CD4-positive, alpha-beta T cell treated with Interleukin-6 at 100 ng/mL for 8 hours (primary cell): ENCODE data around the gene MORN1.
A peak's percentile ranks its signal among the peaks of the same experiment; 100 is the strongest.

Source experiments
- DNase-seq: peaks from one replicate; pipeline ENCODE4 v3.0.0-alpha.2; 2020; ENCODE audit warnings: mixed read lengths, low spot score

Gene MORN1

DNA sequence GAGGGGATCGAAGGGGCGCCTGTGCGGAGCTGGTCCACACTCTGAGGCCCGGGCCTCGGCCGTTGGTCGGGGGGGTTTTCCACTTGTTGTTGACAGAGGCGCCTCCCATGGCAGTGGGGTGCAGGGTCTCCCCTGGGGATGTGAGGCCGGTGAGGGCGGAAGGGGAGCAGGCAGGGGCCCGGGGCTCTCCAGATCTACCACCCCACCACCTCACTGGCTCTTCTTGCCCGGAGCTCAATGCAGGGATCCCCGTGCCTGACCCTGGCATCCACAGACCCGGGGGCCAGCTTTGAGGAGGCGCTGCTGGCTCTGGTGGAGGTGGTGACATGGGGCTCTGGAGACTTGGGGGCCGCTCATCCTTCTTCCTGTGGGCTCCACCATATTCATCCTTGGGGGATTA is 28.1 kb upstream of the MORN1 start:
- DNase-seq = no peak

DNA sequence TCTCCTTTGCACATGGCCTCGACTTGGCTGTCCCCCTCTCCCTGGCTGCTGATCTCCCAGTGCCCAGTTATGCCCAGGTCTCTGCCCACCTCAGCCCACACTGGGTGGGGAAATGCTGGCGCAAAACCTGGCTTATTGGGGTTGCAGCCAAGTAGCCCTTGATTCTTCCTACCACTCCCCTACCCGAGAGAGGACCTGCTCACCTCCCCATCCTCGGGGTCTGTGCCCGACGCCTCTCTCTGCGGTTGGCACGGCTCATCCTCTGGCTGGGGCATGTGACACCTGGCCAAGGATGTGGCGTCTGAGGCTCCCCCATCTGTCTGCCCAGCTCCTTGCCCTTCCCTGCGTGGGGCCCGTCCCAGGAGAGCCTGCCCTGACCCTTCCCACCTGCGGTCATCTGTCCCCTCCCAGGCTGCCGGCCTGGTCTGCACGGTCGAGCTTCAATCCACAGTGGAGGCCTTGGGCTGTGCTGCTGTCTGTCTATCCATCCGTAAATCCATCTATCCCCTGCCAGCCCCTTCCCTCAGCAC is 27.5 kb upstream of the MORN1 start:
- DNase-seq = no peak

DNA sequence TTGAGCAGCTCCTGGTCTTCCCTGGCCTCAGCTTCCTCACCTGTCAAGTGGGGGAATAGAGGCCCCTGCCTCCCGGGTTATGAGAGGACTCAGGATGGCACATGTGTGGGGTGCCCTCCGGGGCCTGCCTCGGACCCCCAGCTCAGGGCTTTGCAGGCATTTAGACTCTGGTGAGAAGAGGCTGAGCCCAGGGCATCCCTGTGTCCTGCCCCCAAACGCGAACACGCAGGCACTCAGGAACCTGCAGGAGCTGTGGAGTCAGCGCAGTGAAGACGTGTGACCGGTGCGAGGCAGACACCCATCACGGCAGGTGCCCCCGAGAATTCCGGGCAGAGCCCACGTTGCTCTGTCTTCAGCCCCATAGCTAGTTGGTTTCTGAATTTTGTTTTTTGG is 26.5 kb upstream of the MORN1 start:
- DNase-seq = no peak

DNA sequence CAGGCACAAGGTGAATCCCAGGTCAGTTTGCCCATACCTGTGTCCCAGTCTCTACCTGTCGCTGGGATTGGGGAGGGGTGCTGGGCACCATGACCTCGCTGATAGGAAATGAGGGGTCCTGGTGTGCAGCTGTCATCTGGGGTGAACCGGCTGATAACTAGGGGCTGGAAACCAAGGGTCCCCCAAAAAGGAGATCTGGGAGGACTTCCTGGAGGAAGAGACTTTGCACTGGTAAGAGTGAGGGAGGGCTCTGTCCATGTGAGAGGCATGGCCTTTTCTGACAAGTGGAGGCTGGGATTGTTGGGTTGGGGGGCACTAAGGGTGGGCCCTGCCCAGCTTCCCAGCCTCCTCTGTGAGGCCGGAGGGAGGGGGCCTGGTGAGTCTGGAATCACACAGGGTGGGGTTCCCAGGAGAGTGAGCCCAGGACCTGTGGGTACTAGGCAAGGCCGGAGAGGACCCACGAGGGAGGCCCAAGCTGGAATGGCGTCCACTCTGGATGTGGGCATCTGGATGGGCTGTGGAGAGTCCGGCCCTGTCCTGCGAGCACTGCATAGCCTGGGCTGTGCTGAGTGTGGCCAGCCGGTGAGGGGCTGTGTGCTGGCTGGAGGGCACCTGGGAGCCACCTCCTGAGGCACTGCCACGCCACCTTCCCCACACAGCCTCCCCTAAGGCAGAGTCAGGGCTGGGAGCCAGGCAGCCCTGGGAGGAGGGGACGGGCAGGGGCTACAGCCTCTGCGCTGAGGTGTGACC is 25.9 kb upstream of the MORN1 start:
- no peak for DNase-seq

DNA sequence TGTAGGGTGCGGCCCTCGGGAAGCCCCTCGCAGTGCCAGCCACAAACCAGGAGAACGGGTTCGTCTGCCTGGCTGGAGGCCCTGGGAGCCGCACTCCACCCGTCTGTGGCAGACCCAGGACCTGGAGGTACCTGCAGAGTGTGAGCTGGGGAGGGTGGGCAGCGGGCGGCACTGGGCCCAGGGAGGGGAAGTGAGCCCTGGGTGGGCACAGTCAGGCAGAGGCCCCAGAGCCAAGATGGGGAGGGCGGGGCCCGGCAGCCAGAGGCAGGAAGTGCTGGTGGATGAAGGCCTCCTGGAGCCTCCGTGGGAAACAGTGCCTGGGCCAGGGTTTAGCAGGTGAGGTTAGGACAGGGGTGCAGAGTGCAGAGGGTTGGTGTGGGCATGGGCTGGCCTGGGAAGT is 25.0 kb upstream of the MORN1 start:
- peak; percentile 42 for DNase-seq

DNA sequence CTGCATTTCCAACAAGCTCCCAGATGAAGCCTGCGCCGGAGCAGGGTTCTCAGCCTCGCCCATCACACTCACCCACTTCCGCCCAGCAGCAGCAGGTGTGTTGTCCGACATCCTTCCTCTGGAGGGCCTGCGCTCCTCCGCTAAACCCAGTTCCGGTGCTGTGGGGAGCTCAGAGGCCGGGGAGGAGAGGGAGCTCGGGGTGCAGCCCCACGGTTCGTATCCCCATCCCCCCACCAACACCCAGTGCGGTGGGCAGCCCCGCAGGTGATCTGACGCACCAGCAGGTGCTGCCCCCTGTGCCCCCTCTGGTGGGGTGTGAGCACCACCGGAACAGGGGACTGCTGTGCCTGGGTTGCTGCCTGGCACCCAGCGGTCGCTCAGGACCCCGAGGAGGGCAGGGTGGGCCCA is 24.5 kb upstream of the MORN1 start:
- peak; percentile 62 for DNase-seq

DNA sequence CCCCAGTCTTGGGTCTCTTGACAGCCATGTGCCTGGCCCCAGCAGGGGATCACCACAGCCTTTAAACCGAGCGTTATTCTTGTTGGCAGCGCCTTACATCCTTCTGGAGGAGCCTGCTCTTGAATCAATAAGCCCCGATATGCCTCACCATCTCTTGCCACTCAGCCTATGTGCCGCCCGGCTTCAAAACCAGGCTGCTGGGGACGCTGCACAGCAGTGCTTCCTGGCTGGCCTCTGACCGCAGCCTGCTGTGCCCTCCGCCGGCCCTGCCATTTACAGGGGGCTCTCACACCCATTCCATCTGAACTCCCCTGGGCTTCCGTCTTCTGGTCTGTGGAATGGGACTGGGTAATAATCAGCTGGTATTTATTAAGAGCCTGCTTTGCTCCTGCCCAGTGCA is 24.0 kb upstream of the MORN1 start:
- no peak for DNase-seq

DNA sequence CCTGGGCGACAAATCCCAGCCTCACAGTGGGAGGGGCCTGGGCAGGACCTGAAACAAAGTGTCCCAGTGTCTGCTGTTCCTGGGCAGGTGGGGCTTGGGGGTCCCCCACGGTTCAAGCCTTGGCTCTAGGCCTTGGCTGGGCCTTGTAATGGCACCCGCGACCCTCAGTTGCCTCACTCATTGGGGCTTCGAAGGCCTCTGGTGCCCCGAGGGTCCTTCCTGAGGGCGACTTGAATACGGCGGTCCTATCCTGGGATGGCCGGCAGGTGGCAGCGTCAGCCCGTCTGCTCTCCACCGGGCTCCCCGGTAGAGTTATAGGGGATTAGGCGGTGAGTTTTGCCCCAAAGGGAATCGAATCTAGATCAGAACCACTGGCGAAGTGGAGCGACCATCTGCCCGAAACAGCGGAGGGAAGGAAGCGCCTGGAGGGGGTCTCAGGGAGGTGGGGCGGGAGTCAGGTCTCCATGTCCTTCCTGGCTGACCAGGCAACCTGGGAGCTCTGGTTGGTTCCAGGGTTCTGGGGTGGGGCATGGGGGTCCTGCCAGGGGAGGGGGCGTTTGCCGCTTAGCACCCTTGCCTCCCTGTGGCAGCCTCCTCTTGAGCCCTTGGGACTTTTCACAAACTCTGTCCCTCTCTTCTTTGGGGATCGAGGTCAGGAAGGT is 23.1 kb upstream of the MORN1 start:
- peak; percentile 82 for DNase-seq

DNA sequence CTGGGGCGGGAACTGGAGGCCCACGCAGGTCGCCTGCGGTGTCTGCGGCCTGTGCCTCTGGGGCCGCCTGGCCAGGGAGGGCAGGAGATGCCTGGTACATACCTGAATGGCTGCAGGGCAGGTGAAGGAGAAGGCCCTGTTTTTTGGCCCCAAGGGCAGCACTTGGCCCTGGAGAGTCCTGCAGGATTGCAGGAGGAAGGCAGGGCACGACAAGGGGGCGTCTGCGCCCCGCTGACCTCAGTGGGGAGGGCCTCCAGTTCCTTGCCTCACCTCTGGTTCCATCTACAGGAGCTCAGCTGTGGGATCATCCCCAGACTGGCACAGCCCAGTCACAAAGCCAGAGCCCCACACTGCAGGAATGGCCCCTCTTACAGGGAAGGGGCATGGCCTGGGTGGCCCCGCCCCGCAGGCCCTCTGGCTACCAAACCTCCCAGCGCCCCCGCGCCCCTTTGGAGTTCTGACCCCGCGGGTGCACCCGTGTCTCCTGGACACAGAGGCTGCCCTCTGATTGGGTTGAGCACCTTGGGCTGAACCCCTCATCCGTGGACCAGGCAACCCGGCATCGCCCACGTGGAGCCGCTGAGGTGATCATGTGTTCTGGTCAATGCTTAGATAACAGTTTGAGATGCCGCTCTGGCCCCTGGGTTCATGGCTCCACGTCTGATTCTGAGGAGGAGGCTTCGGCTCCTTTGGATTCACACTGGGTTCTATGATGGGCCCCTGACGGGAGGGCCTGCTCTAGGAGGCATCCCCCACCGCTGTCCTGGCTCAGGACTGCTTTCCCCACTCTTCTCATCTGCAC is 22.3 kb upstream of the MORN1 start:
- no peak for DNase-seq

DNA sequence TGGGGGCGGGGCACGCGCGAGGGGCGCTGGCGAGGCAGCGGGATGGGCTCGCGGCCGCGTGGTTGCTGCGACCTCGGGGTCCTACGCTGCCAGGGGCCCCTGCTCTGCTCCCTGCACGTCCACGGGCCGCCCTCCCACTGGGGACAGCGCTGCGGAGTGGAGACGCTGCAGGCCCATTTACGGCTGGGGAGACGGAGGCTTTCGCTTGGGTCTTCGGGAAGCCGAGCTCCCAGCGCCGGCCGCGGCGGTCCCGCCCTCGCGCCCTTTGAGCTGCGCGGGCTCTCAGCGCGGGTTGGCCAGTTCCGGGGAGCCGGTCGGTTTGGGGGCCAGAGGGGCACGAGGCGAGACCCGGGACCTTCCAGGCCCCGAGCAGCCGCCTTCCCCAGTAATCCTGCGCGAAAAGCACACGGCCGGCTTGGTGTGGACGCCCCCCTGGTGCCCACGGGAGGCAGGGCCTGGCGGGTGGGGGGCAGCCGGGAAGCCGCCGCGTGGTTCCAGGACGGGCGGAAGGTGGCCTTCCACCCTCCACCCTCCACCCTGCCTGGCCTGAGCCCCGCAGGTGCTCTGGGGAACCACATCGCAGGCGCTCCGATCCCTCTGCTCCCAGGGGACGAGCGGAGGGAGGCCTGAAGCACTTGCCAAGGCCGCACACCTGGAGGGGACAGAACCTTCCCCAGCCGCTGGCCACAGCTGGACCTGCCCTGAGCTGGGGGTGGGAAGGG is 21.6 kb upstream of the MORN1 start:
- no peak for DNase-seq

DNA sequence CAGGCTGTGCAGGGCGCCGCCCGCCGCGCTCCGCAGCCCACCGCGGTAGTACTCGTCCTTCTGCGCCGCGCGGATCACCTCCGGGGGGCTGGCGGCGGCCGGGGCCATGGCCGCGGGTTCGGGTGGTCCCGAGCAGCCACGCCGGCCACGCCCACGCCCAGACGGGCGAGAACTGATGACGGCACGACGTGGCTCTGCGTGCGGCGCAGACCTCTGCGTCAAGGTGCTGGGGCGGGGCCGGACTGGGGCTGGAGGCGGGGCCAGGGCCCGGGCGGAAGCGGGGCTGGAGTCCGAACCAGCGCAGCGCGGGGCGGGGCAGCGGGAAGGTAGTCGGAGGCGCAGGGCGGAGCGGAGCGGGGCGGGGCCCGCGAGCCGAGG is 21.0 kb upstream of the MORN1 start, which contains the start of gene PEX10:
Gene PEX10, minus strand, starts transcription at position 170 of the 378 bp plus-strand sequence. Its CDS starts 62 bp downstream, at position 108.
- DNase-seq = peak; percentile 98

DNA sequence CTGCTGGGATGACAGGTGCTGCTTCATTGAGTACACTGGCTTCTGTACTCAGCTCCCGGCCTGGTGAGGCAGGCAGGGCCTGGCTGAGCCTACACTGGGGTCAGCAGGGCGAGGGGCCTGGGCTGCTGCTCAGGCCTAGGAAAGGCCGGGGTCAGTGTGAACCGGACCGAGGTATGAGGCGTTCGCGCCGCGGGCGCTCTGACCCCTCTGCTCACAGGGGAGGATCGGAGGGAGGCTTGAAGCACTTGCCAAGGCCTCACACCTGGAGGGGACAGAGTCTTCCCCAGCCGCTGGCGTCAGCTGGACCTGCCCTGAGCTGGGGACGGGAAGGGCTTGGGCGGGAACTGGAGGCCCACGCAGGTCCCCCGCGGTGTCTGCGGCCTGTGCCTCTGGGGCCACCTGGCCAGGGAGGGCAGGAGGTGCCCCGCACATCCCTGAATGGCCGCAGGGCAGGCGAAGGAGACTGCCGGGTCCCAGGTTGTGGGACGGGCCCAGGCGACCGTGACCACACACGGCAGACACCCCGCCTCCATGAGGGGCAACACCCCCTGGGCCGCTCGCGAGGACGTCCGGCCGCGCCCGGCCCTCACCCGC is 20.5 kb upstream of the MORN1 start:
- DNase-seq = peak; percentile 15

DNA sequence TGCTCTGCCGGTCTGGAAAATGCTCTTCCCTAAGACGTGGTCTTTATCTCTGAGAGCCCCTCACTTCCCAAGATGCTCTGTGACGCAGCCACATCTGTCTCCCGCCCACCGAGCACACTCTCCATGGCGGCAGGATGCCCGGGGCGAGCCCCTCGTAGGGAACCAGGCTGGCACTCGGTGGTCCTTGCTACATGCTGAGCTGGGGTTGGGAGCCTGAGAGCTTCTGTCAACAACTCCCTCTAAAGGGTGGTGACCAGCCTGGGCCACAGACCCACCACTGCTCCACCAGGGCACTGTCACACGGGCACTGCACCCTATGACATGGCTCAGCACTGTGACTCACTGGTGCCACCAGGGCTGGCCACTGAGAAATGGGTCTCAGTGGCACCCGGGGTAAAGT is 18.4 kb upstream of the MORN1 start:
- DNase-seq = no peak

DNA sequence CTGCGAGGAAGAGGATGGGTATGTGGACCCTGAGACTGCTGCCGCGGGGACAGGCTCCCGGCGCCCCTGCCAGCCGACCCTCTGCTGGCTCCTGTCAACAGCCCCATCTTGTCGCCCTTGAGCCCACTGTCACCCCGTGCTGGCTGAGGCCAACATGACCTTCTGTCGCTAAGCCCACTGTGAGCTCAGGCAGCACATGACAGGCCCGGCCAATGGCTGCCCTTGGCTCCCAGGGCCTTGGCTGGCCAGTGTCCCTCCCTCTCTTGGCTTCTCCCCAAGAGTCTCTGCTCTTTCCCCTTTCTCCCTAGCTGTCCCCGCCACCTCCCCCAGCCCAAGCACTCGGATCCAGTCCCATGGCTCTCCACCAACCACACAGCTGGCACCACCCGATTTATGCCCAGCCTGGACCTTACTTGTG is 17.5 kb upstream of the MORN1 start:
- no peak for DNase-seq

DNA sequence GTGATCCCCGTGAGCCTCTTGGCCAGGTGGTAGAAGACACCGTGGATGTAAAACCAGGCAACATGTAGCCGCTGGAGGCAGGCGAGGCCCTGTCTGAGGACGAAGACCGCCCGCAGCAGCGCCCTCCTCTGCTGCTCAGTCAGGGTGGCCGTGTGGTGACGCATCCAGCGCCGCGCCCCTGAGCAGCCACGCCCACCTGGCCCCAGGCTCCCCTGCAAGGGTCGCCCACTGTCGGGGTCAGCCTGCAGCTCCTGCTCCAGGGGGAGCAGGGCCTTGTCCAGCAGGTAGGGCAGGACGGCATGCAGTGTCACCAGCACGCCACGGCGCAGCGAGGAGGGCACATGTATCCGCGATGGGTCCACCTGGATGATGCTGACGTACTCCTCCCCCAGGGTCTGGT is 17.1 kb upstream of the MORN1 start:
- DNase-seq = no peak

DNA sequence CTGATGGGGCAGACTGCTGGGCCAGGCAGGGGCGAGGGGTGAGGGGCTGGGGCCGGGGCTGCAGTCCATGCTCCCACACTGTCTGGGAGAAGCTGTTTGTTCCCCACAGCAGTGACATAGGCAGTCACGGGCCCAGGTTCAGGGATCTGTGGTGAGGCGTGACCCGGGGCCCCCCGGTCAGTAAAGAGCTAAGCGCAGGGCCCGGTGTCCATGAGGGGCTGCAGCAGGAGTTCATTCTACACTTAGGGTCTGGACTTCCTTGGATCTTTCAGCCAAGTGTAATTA is 16.6 kb upstream of the MORN1 start:
- DNase-seq = no peak

DNA sequence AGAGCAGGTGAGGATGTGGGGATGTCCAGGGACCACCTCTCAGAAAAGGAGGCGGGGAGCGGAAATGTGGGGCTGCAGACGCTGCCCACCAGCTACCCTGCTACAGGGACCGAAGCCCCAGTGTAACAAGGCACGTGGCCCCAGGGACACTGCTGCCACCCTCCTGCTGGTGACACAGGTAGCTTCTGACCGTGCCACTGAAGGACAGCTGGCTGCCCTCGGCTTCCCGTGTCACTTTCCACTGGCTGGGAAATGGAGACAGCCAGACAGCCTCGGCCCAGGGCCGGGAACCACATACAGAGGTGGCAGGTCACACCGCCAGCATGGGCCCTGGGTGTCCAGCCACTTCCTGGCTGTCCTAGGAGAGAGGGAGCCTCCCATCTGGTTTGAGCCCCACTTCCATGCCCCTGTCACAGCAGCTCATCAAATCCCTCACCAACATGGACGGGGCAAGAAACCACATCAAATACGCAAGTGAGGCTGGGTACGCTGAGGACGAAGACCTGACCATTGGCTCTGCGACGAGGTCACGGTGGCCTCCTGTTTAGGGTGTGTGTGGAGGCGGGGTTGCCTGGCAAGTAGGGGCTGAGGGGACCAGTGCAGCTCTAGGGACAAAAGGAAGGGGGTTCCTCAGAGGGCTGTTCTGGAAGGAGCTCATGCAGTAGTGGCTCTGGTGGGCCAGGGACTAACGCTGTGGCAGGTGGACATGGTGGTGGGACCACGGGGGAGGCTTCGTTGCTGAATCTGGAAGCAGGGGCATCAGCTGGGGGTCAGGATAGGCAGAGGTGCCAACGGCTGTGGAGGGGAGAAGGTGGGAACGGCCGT is 16.0 kb upstream of the MORN1 start:
- DNase-seq = no peak

DNA sequence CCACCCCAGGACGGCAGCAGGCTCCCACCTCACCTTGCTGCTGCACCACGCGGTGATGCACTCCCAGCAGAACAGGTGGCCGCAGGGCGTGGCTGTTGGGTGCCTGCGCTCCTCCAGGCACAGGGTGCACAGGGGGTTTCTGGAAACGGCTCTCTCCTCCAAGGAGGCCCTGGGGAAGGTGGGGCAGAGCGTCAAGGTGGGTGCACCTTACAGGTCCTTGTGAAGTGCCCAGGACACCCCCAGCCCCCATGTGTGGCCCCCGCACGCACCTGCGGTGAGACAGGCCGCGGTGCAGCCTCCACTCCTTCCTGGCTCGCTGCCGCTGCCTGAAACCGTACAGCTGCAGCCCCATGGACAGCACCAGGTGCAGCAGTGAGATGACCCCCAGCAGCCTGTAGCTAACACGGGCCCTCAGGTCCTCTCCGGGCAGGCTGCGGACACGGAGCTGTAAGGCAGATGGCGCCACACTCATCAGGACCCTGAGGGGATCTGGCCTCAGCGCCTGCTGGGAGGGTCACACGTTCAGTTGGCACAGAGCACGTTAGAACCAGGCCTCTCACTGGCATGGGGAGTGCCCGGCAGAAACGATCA is 15.2 kb upstream of the MORN1 start:
- DNase-seq = no peak

DNA sequence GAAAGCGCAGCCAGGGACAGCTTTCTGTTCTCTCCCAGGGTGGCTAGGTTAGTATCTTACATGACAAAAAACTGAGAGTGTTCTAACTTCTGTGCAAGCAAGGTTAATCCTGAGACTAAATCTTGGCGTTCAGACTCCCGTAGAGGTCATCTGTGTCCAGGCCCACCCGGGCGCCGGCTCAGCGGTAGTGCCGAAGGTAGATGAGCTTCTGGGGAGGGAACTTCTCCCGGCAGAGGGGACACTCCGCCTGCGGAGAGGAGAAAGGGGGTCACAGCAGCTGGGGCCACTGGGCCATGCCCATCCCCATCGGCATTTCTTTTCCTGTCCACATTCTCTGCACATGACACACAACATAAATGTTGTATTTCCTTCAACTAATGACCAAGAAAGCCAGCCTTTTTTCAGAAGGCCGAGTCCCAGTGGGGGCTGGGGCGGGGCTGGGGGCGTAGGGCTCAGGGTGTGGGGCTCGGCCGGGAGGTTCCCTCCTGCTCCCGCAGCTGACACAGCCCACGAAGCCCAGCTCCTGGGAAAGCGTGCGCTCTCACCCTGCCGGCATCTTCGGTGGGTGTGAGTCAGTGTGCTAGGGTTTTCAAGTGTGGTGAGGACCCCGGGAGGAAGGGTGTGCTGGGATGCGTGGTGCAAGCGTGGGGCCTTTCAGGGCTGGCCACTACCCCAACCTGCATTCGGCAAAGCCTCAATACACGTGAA is 14.4 kb upstream of the MORN1 start:
- no peak for DNase-seq
